ENCODE measurements around the gene TSPOAP1.

The TSPOAP1 gene

GRCh38 chr17:58306131-58306951 lies 22.3 kb downstream of the TSPOAP1 start:
- no peak overlapping the region for H3K27ac ChIP-seq (ENCODE audit: low read depth, low read length)
- H3K79me2 ChIP-seq (ENCODE audit: control insufficient read depth, low read length), result no peaks in the 10 kb centered on the region
- H3K9me2 ChIP-seq (replicated peaks; ENCODE audit: control insufficient read depth, low read length), result no peaks in the 10 kb centered on the region
- H4K20me1 ChIP-seq (ENCODE audit: control insufficient read depth, insufficient read depth, low read depth, low read length), result no peaks in the 10 kb centered on the region
- H3F3A ChIP-seq (ENCODE audit: control insufficient read depth, insufficient read depth), result no peaks in the 10 kb centered on the region
- peaks cover 2% of the 10 kb centered on the region; the same call in 1 of the 2 replicates for H3K27me3 ChIP-seq (ENCODE audit: control insufficient read depth, low read length)
- H3K4me2 ChIP-seq (ENCODE audit: low read length), result no peak overlapping the region
- no peaks in the 10 kb centered on the region for H3K36me3 ChIP-seq (ENCODE audit: control insufficient read depth, low read length)
- H3K9me3 ChIP-seq (ENCODE audit: control insufficient read depth, insufficient read depth, low read length), result no peaks in the 10 kb centered on the region
- TF ChIP-seq EZH2phosphoT487 (IDR thresholded peaks at IDR 0.05; ENCODE audit: borderline replicate concordance, low read length), result no peak
- no peak for TF ChIP-seq CTCF (IDR thresholded peaks at IDR 0.05; ENCODE audit: low read depth, low read length, poor library complexity, severe bottlenecking)
- no peaks in the 10 kb centered on the region; the same call in 1 of the 2 replicates for H3K4me1 ChIP-seq (ENCODE audit: control insufficient read depth, low read length)
- no peak overlapping the region for H3K4me3 ChIP-seq (ENCODE audit: low read length)

GRCh38 chr17:58305626-58306025 lies 23.0 kb downstream of the TSPOAP1 start:
- TF ChIP-seq EZH2phosphoT487 (IDR thresholded peaks at IDR 0.05; ENCODE audit: borderline replicate concordance, low read length) (no peak), CTCF (IDR thresholded peaks at IDR 0.05; ENCODE audit: low read depth, low read length, poor library complexity, severe bottlenecking) (no peak)
- Histone ChIP-seq H3K27me3 (ENCODE audit: control insufficient read depth, low read length) (peaks cover 5% of the 10 kb centered on the region), H4K20me1 (ENCODE audit: control insufficient read depth, insufficient read depth, low read depth, low read length) (no peaks in the 10 kb centered on the region), H3K4me1 (ENCODE audit: control insufficient read depth, low read length) (no peaks in the 10 kb centered on the region; the same call in 1 of the 2 replicates), H3K4me3 (ENCODE audit: low read length) (no peak overlapping the region), H3K79me2 (ENCODE audit: control insufficient read depth, low read length) (no peaks in the 10 kb centered on the region), H3K9me3 (ENCODE audit: control insufficient read depth, insufficient read depth, low read length) (no peaks in the 10 kb centered on the region), H3K4me2 (ENCODE audit: low read length) (no peak overlapping the region), H3K27ac (ENCODE audit: low read depth, low read length) (no peak overlapping the region), H3K9me2 (replicated peaks; ENCODE audit: control insufficient read depth, low read length) (no peaks in the 10 kb centered on the region), H3F3A (ENCODE audit: control insufficient read depth, insufficient read depth) (no peaks in the 10 kb centered on the region), H3K36me3 (ENCODE audit: control insufficient read depth, low read length) (no peaks in the 10 kb centered on the region)

- H3K9me2 ChIP-seq (replicated peaks; ENCODE audit: control insufficient read depth, low read length), result no peaks in the 10 kb centered on the region
- H3K27me3 ChIP-seq (ENCODE audit: control insufficient read depth, low read length), result peaks cover 12% of the 10 kb centered on the region
- H3K27ac ChIP-seq (ENCODE audit: low read depth, low read length), result no peak overlapping the region
- TF ChIP-seq EZH2phosphoT487 (IDR thresholded peaks at IDR 0.05; ENCODE audit: borderline replicate concordance, low read length) (no peak), CTCF (IDR thresholded peaks at IDR 0.05; ENCODE audit: low read depth, low read length, poor library complexity, severe bottlenecking) (no peak)
- H3K36me3 ChIP-seq (ENCODE audit: control insufficient read depth, low read length), result no peaks in the 10 kb centered on the region
- H3K4me2 ChIP-seq (ENCODE audit: low read length), result no peak overlapping the region
- no peaks in the 10 kb centered on the region for H3K9me3 ChIP-seq (ENCODE audit: control insufficient read depth, insufficient read depth, low read length)
- H4K20me1 ChIP-seq (ENCODE audit: control insufficient read depth, insufficient read depth, low read depth, low read length), result no peaks in the 10 kb centered on the region
- no peaks in the 10 kb centered on the region for H3K79me2 ChIP-seq (ENCODE audit: control insufficient read depth, low read length)
- H3K4me3 ChIP-seq (ENCODE audit: low read length), result no peak overlapping the region
- H3F3A ChIP-seq (ENCODE audit: control insufficient read depth, insufficient read depth), result no peaks in the 10 kb centered on the region
- no peaks in the 10 kb centered on the region; the same call in 1 of the 2 replicates for H3K4me1 ChIP-seq (ENCODE audit: control insufficient read depth, low read length)
These were observed 23.7 kb downstream of the TSPOAP1 start for GRCh38 chr17:58304750-58305486.
